Endothelial cell of umbilical vein (primary cell): ENCODE measurements around the gene PIM3.

Experiments
- CTCF ChIP-seq, 2 donors: IDR thresholded peaks; 1 replicate in 1 of 2; 2 replicates in 1 of 2; pipeline ENCODE4 v1.5.1; 2011; ENCODE audit warnings: low read length in 2 of 2, mild to moderate bottlenecking in 2 of 2, moderate library complexity in 2 of 2, control low read depth in 1 of 2, inconsistent platforms in 1 of 2, low read depth in 1 of 2; ENCODE audit not compliant: insufficient read depth in 1 of 2; ENCODE audit errors: extremely low read depth in 1 of 2
- EZH2 ChIP-seq: IDR thresholded peaks from 2 replicates; pipeline ENCODE4 v1.6.1; 2012; ENCODE audit warnings: borderline replicate concordance, low read depth, mild to moderate bottlenecking, moderate library complexity, low read length, inconsistent platforms; ENCODE audit not compliant: severe bottlenecking
- MYC ChIP-seq: IDR thresholded peaks from one replicate; pipeline ENCODE4 v1.6.1; 2011; ENCODE audit warnings: mild to moderate bottlenecking, low read depth, low read length
- POLR2AphosphoS5 ChIP-seq: IDR thresholded peaks from 2 replicates; pipeline ENCODE4 v1.6.1; 2012; ENCODE audit warnings: low read depth, mild to moderate bottlenecking, control low read depth, low read length, moderate library complexity; ENCODE audit not compliant: insufficient read depth

- TF ChIP-seq EZH2, result no peak
- TF ChIP-seq CTCF (IDR thresholded peaks at IDR 0.05; ENCODE audit: extremely low read depth in 1 of 2, insufficient read depth in 1 of 2, low read depth in 1 of 2, low read length in 2 of 2), result no peak
- TF ChIP-seq MYC, result no peak
- TF ChIP-seq POLR2AphosphoS5, result no peak
Observed at GRCh38 chr22:49999063-49999945, 38.7 kb downstream of the PIM3 start.
